Erythroblast (primary cell): Measurements from ENCODE around the gene SZT2.

ENCODE experiments used
- GATA1 ChIP-seq: IDR thresholded peaks from 2 replicates; pipeline ENCODE4 v1.6.1; 2011; ENCODE audit warnings: low read depth, mild to moderate bottlenecking, control low read depth, low read length, moderate library complexity
- POLR2A ChIP-seq: IDR thresholded peaks from 2 replicates; pipeline ENCODE4 v1.6.1; 2011; ENCODE audit warnings: mild to moderate bottlenecking, low read length

DNA sequence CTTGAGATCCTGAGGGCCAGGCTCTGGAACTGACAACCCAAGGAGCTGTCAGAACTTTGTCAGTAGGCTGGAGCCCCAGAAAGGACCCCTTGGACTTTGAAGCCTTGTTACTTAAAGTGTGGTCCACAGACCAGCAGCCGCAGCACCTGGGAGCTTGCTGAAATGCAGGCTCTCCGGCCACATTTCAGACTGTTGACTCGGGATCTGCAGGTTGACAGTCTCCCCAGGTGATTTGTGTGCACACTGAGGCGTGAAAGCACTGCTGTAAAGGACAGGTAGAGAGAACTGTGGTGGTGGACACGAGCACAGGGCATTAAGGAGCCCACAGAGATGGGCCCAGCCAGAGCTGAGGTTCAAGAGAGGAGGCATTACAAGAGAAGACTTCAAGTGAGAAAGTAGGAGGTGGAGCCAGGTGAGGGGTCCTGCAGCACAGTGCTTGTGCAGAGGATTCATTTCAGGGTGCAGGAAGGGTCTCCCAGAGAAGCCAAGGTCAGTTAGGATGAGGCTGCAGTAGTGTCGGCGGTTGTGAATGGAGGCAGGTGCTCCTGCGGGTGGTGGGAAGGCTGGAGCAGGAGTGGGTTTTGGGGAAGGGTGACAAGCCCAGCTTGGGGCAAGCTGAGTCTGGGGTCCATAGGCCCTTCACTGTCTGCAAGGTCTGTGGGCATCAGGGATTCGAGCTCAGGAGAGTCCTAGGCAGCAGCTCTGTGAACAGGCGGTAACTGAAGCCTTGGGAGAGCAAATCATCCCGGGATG lies 59.4 kb downstream of the SZT2 start:
- TF ChIP-seq POLR2A (no peak), GATA1 (no peak)
